WTC11 (cell line): ENCODE measurements around the gene SCD.

Experiments used
- KAT7 ChIP-seq: sonication (generic); formaldehyde crosslinking; IDR thresholded peaks from 2 replicates; pipeline ENCODE4 v1.8.1; 2023; ENCODE audit warnings: missing genetic modification reagents, mild to moderate bottlenecking, borderline replicate concordance
- NFYB ChIP-seq: sonication (generic); formaldehyde crosslinking; conservative IDR thresholded peaks from 2 replicates; pipeline ENCODE4 v1.8.0; 2022; ENCODE audit warnings: low read depth, missing genetic modification reagents
- NR1H2 ChIP-seq: sonication (generic); formaldehyde crosslinking; IDR thresholded peaks from 2 replicates; pipeline ENCODE4 v1.9.0; 2021; ENCODE audit warnings: mild to moderate bottlenecking, moderate library complexity, missing genetic modification reagents
- SMAD3 ChIP-seq: sonication (generic); formaldehyde crosslinking; IDR thresholded peaks from 2 replicates; pipeline ENCODE4 v1.8.0; 2022; ENCODE audit warnings: missing genetic modification reagents, mild to moderate bottlenecking, borderline replicate concordance
- TF ChIP-seq, protein P1 (sequence below): fragments of 200-600 bp; IDR thresholded peaks from 2 replicates; pipeline ENCODE4 v1.8.0; 2022; ENCODE audit warnings: antibody characterized with exemption

DNA sequence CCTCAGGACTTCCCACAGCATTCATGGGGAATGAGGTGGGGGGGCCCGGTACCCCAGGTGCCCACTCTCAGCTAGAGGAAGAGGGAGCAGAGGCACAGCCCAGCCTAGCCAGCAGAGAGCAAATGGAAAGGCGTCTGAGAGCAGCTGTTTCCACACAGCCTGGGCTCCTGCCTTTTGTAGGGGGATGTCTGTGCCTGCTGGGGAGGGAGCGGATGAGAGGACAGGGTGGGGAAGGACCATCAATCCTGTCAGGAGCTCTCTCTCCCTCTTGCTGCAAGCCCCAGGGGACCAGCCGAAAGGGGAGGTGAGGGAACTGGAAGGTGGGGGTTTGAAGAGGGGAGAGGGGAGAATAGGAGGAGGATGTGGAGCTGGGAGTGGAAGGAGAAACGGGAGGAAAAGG lies 17.0 kb upstream of the SCD start, which contains the start of gene PKD2L1:
- TF ChIP-seq, protein P1, sequence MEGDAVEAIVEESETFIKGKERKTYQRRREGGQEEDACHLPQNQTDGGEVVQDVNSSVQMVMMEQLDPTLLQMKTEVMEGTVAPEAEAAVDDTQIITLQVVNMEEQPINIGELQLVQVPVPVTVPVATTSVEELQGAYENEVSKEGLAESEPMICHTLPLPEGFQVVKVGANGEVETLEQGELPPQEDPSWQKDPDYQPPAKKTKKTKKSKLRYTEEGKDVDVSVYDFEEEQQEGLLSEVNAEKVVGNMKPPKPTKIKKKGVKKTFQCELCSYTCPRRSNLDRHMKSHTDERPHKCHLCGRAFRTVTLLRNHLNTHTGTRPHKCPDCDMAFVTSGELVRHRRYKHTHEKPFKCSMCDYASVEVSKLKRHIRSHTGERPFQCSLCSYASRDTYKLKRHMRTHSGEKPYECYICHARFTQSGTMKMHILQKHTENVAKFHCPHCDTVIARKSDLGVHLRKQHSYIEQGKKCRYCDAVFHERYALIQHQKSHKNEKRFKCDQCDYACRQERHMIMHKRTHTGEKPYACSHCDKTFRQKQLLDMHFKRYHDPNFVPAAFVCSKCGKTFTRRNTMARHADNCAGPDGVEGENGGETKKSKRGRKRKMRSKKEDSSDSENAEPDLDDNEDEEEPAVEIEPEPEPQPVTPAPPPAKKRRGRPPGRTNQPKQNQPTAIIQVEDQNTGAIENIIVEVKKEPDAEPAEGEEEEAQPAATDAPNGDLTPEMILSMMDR, result no peak
- TF ChIP-seq SMAD3 (CRISPR knock-in tag), result no peak
- no peak for TF ChIP-seq NR1H2 (CRISPR knock-in tag)
- TF ChIP-seq NFYB (CRISPR knock-in tag), result no peak
- TF ChIP-seq KAT7 (CRISPR knock-in tag), result no peak
